ENCODE data around the gene SLC39A11.

The SLC39A11 gene

DNA sequence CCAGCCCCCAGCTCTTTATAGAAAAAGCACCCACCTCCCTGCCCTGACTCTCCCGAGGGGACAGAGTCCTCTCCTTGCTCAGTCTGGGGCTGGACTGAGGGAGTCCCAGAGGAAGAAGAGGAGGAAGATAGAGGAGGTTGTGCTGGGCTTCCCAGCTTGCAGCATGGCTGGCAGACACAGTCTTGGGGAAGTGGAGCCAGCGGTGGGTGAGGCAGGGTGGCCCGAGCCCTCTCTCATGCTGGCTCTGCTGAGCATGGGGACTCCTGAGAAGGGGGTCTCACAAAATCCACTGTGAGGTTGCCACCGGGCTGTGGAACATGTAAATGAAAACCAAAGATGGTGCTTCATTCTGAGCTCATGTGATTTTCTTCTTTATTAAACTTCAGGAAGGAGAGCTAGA is 398.5 kb downstream of the SLC39A11 start:
- no peak for ATAC-seq
- TF ChIP-seq, protein P1, sequence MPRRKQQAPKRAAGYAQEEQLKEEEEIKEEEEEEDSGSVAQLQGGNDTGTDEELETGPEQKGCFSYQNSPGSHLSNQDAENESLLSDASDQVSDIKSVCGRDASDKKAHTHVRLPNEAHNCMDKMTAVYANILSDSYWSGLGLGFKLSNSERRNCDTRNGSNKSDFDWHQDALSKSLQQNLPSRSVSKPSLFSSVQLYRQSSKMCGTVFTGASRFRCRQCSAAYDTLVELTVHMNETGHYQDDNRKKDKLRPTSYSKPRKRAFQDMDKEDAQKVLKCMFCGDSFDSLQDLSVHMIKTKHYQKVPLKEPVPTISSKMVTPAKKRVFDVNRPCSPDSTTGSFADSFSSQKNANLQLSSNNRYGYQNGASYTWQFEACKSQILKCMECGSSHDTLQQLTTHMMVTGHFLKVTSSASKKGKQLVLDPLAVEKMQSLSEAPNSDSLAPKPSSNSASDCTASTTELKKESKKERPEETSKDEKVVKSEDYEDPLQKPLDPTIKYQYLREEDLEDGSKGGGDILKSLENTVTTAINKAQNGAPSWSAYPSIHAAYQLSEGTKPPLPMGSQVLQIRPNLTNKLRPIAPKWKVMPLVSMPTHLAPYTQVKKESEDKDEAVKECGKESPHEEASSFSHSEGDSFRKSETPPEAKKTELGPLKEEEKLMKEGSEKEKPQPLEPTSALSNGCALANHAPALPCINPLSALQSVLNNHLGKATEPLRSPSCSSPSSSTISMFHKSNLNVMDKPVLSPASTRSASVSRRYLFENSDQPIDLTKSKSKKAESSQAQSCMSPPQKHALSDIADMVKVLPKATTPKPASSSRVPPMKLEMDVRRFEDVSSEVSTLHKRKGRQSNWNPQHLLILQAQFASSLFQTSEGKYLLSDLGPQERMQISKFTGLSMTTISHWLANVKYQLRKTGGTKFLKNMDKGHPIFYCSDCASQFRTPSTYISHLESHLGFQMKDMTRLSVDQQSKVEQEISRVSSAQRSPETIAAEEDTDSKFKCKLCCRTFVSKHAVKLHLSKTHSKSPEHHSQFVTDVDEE (CRISPR knock-in tag; IDR thresholded peaks at IDR 0.05) = no peak
- no peak for TF ChIP-seq ZFP3 (CRISPR knock-in tag; IDR thresholded peaks at IDR 0.05)
- no peak for TF ChIP-seq PPARA (CRISPR knock-in tag; IDR thresholded peaks at IDR 0.05; ENCODE audit: borderline replicate concordance)
- TF ChIP-seq, protein P2, sequence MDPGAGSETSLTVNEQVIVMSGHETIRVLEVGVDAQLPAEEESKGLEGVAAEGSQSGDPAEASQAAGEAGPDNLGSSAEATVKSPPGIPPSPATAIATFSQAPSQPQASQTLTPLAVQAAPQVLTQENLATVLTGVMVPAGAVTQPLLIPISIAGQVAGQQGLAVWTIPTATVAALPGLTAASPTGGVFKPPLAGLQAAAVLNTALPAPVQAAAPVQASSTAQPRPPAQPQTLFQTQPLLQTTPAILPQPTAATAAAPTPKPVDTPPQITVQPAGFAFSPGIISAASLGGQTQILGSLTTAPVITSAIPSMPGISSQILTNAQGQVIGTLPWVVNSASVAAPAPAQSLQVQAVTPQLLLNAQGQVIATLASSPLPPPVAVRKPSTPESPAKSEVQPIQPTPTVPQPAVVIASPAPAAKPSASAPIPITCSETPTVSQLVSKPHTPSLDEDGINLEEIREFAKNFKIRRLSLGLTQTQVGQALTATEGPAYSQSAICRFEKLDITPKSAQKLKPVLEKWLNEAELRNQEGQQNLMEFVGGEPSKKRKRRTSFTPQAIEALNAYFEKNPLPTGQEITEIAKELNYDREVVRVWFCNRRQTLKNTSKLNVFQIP (CRISPR knock-in tag; IDR thresholded peaks at IDR 0.05; ENCODE audit: borderline replicate concordance, low read depth) = no peak
- TF ChIP-seq TCF4 (CRISPR knock-in tag; IDR thresholded peaks at IDR 0.05; ENCODE audit: borderline replicate concordance) = no peak
- TF ChIP-seq SNAI2 (CRISPR knock-in tag; IDR thresholded peaks at IDR 0.05) = no peak
- no peak for TF ChIP-seq ZFP30 (CRISPR knock-in tag; IDR thresholded peaks at IDR 0.05)
- no peak for TF ChIP-seq BACH2 (CRISPR knock-in tag; IDR thresholded peaks at IDR 0.05; ENCODE audit: borderline replicate concordance)
- no peak for TF ChIP-seq ZNF565 (CRISPR knock-in tag; conservative IDR thresholded peaks at IDR 0.05; ENCODE audit: low read depth)
- no peak for TF ChIP-seq ZNF70 (CRISPR knock-in tag; IDR thresholded peaks at IDR 0.05)
- no peak for TF ChIP-seq OSR1 (CRISPR knock-in tag; IDR thresholded peaks at IDR 0.05)
- TF ChIP-seq PATZ1 (CRISPR knock-in tag; IDR thresholded peaks at IDR 0.05; ENCODE audit: borderline replicate concordance) = no peak
- no peak for TF ChIP-seq CSRNP3 (CRISPR knock-in tag; IDR thresholded peaks at IDR 0.05)
- no peak for TF ChIP-seq RARB (CRISPR knock-in tag; IDR thresholded peaks at IDR 0.05)
- no peak for TF ChIP-seq GLIS3 (CRISPR knock-in tag; IDR thresholded peaks at IDR 0.05)
- no peak for TF ChIP-seq TOX (CRISPR knock-in tag; IDR thresholded peaks at IDR 0.05; ENCODE audit: borderline replicate concordance)

- ATAC-seq = peak; percentile 73
- TF ChIP-seq ESRRG (CRISPR knock-in tag; IDR thresholded peaks at IDR 0.05) (no peak), CSRNP3 (CRISPR knock-in tag; IDR thresholded peaks at IDR 0.05) (no peak), BACH2 (CRISPR knock-in tag; IDR thresholded peaks at IDR 0.05; ENCODE audit: borderline replicate concordance) (no peak), ISL1 (CRISPR knock-in tag; IDR thresholded peaks at IDR 0.05) (no peak), TOX (CRISPR knock-in tag; IDR thresholded peaks at IDR 0.05; ENCODE audit: borderline replicate concordance) (no peak), ZC3H10 (CRISPR knock-in tag; IDR thresholded peaks at IDR 0.05) (no peak), CSDC2 (CRISPR knock-in tag; IDR thresholded peaks at IDR 0.05) (no peak), ARNTL (CRISPR knock-in tag; IDR thresholded peaks at IDR 0.05; ENCODE audit: borderline replicate concordance, low read depth) (no peak), PATZ1 (CRISPR knock-in tag; IDR thresholded peaks at IDR 0.05; ENCODE audit: borderline replicate concordance) (no peak), ZFP3 (CRISPR knock-in tag; IDR thresholded peaks at IDR 0.05) (no peak), SNAI2 (CRISPR knock-in tag; IDR thresholded peaks at IDR 0.05) (no peak), OSR1 (CRISPR knock-in tag; IDR thresholded peaks at IDR 0.05) (no peak), PPARA (CRISPR knock-in tag; IDR thresholded peaks at IDR 0.05; ENCODE audit: borderline replicate concordance) (no peak)
Measured at GRCh38 chr17:72693151-72693878, 399.2 kb downstream of the SLC39A11 start.

Data from SK-N-SH treated with all-trans-retinoic acid at 6 μM for 48 hours (cell line).